ENCODE measurements around the gene HOXA11.

Gene HOXA11

DNA sequence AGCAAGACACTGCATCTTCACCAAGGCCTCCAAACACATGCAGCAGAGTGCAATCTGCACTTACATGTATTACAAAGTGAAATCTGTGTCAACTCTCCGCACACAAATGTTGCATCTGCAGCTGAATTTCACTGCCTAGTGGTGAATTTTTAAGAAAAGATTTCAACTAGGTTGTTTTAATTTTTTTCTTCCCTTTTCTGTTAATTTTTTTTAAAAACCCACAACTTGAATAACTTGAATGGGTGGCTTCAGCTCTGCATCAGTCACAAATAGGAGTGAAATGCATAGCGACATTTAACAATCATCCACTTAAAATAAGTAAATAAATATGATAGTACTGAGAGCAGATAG is 8.9 kb upstream of the HOXA11 start:
- no peak for DNase-seq (ENCODE audit: low read depth in 3 of 3, low spot score in 1 of 3)

DNA sequence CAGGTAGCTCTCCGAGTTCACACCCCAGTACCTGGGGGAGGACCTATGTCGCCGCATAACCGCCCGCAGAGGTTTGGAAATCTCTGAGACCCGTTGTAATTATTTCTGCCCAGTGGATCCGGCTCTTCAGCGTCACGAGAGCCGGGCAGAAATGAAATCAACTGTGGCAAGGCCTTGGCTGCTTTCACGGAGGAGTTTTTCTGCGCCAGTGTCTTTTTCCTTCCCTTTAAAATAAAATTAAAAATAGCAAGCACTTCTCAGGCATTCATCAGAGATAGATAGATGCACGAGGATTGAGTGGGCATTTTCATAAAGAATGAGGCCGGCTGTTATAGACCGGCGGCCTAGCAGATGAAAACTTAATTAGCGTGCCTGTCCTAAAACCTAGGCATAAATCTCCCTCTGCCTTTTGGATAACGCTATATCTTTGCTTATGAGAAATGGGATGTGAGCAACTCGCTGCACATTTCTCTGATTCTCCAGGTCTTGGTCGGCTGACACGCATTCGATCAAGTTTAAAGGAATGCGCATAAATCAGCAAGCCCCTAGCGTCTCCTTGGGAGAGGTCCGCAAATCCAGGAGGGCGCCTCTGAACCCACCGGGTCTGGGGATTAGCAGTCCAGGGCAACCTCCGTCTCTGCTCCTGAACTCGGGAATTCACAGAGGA is 8.4 kb upstream of the HOXA11 start:
- no peak for DNase-seq (ENCODE audit: low read depth in 3 of 3, low spot score in 1 of 3)

DNA sequence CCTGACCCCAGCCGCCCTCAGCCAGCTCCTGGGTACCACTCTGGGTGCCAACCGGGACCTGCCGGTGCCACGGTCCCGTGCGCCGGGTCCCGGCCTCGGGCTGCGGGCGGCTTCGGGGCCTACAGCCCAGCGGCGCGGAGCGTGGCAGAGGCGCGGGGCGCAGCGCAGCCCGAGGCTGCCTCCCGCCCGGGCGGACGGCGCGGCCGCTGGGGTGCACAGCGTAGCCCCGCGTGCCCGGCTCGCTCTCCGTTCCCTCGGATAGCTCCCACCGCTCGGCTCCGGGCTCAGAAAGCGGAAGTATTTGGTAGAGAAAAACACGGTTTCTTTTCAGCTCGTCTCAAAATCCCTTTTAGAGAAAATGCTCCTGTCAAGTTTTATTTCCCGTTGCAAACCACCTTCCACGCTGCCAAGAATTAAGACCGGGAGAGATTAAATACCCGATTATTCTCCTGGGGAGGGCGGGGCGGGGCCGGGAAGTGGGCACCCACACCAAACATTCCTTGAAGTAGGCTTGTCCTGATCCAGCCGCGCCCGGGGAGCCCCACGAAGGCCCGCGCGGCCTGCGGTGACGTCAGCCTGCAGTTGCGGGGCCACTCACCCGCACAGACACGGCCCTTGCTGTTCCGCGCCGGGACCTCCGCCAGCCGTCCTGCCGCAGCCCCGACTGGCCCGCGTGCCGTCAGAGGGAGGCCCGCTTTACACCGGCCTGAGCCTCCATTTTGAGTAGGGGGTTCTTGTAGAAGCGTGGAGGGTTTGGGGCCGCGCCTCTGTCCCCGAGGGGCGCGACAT is 7.7 kb upstream of the HOXA11 start:
- DNase-seq (ENCODE audit: low read depth in 3 of 3, low spot score in 1 of 3): no peak

DNA sequence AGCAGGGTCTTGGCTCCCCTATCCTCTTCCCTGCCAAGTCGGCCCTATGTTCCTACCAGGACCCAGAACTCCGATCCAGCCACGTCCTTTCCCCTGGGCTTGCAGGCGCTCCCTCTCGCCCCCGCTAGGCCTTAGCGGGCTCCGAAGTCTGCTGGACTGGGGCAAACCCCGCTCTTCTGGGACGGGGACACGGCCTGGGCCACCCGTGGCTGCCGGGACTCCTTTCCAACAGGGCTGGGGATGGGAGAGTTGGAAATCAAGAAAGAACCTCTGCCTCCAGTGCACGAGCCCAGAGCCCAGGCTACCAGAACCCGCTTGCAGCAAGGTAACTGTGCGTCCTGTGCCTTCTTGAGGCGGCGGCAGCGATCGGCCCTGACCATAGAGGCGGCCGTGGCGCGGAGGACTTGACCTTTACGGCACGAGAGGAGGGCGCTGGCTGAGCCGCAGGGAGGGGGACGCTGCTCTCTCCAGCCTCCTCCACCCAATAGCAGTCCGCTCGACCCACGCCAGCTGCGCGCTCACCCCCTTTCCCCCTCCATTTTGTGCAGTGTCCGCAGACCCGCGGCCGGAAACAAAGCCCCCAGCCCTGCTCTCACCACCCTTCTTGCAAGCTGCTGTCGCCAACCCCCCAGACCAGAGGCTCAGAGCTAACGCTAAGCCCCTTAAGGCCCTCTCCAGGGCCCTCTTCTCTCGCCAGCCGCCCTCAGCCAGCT is 7.0 kb upstream of the HOXA11 start:
- DNase-seq (ENCODE audit: low read depth in 3 of 3, low spot score in 1 of 3): no peak

DNA sequence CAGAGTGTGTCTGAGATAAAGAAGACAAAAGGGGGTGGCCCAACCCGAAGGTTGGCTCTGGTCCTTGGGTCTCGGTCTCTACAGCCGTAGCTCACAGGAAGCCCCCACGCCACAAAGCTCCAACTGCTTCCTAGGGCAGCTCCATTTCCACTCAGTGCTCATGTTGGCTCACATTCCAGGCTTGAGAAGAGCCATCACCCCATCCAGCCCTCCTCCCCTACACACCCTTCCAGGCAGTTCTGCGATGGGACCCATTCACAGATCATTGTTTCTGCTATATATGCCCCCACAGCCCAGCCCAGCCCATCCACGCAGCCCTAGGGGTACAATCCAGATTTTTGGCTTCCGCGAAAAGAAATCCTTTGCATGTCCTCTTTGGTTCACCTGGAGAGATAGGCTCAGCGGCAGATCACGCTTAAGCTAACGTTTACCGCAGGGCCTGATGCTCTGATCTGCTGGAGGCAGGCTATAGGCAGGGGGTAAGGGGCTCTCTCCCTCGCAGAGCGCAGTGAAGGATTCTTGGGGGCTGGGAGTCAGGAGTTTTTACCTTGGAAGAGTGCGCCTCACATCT is 6.2 kb upstream of the HOXA11 start:
- no peak for DNase-seq (ENCODE audit: low read depth in 3 of 3, low spot score in 1 of 3)

DNA sequence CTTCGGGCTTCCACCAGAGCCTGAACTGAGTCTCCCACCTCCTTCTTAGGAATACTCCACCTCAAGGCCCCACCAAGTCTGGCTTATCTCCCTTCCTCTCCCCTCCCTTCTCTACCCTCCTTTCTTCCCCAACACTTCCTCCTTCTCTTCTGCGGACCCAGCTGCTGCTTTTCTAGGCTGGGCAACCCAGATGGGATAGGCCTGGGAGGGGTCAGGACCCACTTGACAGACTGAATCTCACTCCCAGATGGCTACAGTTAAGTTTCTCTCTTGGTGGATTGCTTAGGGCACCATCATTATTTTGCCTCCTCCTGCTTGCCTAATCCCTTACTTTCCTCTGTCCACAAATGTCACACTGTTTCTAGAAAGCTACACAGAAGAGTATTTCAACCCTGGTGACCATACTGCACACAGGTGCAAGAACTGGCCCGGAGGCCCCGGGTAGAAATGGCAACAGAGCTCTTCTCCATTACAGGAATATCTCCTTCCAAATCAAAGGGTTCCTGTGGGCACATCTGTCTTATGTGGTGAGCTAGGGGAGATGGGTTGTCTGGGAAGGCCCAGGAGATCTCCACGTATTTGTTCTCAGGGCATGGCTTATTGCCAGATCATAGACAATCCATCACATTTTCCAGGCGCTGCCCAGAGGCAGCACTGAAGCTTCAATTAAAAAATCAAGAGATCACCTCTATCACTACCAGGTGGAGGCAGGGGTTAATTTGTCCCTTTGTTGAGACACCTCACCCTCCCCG is 5.1 kb upstream of the HOXA11 start:
- no peak for DNase-seq (ENCODE audit: low read depth in 3 of 3, low spot score in 1 of 3)

DNA sequence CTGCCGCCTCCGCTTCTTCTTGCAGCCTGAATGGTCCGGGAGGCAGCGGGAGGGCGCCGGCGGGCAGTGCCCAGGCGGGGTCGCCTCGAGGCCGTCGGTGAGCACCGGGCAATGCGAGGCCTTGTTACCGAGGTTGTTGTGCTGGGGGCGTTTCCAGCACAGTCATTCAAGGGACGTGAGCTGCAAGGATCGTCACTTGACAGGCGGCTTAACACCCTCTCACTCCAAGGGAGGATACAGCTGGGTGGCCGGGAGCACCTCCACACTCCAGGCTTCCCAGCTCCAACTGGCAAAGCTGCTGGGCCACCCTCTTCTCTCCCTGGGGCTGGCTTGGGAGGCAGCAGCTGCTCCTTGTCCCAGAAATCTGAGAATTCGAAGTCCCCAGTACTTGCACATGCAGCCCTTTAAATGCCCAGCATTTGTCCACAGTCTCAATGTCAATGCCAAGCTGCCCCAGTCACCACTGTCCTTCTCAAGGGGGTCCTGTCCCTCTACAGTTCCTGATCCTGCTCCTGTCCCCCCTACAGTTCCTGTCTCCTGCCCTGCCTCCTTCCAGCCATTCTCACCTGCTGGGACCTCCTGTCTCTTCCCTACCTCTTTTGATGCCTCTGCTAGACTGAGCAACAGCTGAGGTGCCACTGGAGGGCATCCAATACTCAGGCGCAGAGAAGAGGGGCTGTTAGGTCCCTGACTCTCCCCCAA is 4.4 kb upstream of the HOXA11 start:
- no peak for DNase-seq (ENCODE audit: low read depth in 3 of 3, low spot score in 1 of 3)

DNA sequence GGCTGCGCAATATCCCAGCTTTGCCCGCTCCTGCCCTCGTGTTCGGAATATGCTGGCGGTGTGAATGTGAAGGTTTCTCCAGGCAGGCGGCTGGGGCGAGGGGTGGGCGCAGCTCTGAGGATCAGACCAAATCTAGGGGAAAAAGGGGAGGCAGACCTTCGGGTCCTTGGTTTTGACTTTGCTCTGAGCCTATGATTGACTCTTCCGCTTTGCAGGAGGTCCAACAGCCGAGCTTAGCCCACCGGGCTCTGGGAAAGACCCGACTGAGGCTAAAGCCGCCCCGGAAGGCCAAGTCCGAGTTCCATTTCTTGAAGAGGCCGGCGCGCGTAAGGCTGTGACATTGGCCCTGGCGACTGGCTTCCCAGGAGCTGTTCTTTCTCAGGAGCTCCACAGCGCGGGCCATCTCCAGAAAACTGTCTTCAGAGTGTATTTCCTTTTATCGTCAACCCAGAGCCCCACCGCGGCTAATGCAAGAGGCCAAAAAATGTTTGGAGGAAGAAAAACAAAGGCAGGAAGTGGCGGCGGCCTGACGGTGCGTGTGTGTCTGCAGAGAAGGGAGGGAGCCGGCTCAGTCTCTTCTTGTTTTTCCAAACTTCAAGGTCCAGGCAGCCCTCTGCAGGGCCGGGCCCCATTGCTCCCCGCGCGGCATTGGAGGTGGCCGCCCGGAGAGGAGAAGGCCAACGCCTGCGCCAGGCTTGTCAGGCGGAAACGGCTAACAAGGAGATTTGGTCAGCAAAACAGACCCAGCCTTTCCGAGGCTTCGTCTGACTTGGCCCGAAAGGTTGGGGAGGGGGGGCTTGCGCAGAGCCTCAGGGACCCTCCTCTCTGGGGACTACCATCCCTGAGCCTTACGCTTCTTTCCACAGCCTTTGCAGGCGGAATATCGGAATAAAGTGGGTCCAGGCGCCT is 3.6 kb upstream of the HOXA11 start:
- DNase-seq (ENCODE audit: low read depth in 3 of 3, low spot score in 1 of 3): no peak

DNA sequence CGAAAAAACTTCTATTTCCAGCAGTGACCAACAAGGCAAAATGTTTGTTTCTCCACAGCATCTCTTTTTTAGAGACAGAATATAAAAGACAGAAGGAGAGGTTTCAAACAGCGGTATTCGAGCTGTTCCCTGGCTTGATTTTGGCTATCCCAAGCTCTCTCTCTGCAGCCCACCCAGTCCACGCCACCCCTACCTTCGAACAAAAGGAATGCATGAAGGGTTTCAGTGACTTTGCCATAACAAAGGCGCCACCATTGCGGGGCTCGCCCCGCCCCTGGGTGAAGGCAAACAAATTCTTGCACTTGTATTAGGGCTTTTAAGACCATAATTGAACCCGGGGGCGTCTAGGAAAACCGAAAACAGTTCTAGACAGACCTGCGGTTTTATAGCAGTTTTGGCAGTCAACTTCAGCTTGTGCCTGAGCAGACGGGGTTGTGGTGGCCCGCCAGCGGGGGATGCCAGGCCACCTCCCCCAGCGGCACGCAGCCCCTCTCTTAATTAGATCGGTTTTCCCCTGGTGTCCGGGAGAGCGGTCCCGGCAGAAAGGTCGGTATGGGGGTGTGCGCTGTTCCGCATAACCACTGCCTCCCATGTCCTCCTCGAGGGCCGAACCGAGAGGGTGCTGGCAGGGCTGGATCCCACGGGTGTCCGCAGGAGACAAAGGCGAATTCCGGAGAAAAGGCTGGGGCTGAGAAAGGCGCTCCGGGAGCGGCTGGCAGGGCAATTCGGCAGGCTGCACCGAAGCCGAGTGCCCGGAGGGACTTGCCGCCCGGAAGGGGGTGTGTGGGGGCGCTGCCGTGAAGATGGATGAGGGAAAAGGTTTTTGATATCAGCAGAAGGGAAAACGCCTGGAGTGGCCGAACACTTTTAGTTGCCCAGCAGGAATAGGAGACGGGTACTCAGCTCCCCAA is 2.7 kb upstream of the HOXA11 start:
- DNase-seq (ENCODE audit: low read depth in 3 of 3, low spot score in 1 of 3): no peak

DNA sequence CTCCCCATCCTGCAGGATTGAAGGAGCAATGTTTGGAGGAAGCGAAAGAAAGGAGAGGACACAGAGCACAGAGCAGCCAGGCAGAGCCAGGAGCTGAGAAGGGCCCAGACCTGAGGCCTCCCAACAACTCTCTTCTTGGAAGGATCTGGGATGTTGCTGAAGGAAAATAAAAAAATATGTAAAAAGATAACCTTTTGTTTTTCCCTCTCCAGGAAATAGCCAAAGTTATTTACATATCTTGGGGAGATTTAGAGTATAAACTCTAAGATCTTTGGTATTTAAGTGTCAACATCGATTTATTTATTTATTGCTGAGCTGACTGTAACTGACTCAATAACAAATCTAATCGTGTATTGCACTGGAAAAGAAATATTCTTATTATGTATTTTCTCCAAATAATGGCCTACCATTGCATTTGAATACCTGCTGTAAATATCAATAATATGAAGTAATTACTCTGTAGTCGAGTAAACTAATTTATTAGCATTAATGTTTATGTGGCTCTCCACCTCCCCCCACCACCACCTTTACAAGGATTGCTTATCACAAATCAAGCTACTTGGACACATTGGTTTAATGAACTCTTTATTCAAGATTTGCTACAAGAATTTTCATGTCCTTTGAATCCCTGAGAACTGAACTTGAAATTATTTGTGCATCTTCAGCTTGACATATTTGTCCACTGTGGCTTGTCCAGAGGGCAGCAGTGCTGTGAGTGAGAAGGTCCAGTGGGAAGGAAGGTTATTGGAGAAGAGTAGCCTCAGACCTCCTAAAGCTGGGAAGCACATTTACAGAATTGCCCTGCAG is 1.8 kb upstream of the HOXA11 start:
- no peak for DNase-seq (ENCODE audit: low read depth in 3 of 3, low spot score in 1 of 3)

DNA sequence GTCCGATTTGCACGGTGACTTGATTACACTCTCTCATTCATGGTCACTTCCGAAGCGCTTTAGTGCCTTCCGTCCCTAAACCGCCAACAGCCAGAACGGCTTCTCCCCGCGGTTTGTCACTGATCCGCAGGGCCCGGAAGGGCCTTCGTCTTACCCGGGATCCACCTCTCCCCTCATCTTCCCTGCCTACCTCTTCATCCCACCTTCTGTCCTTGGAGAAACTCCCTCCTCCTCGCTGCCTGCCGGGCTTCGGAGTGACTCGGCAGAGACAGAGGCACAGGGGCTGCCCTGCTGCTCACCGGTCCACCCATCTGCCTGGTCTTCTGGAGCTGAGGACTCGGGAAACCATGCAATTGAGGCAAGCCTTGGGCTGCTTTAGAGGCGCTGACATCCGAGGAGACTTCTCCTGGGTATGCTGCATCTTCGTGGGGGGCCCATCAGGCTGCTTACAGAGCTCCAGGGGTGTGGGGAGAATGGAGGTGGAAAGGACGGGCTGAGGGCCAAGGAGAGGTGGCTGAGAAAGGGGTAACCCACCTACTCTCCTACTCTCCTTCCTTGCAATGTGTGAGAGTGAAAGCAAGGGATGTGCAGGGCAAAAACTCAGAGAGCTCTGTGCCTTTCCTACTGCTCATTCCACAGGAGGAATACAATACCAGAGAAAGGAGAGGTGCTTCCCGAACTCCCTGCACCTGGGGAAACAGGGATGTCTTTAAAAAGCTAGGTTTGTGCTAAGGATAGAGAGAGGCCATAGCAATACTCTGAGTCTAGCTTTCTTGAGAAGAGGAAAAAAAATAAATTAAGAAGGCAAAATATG is 1.0 kb upstream of the HOXA11 start:
- no peak for DNase-seq (ENCODE audit: low read depth in 3 of 3, low spot score in 1 of 3)

DNA sequence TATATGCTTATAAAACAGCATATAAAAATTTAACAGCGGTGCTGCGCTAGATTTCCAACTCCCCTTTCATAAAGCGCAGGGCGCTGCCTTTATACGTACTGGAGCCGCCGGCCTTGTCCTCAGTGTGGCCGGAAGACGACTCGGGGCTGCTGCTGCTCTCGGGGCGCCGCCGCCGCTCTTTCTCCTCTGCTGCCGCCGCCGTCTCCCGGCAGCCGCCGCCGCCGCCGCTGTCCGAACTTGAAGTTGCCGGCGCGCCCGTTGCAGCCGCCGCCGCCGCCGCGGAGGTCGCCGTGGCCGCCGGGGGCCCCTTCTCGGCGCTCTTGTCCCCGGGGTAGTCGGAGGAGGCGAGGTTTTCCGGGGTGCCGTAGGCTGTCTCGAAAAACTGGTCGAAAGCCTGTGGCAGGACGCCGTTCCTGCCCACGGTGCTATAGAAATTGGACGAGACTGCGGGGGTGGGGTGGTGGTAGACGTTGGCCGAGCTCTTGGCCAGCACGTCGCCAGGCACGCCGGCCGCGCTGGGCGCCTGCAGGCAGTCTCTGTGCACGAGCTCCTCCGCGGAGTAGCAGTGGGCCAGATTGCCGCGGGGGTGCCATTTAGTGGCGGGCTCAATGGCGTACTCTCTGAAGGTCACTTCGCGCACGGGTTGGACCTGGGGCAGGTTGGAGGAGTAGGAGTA is 557 bp downstream of the HOXA11 start:
- no peak for DNase-seq (ENCODE audit: low read depth in 3 of 3, low spot score in 1 of 3)

DNA sequence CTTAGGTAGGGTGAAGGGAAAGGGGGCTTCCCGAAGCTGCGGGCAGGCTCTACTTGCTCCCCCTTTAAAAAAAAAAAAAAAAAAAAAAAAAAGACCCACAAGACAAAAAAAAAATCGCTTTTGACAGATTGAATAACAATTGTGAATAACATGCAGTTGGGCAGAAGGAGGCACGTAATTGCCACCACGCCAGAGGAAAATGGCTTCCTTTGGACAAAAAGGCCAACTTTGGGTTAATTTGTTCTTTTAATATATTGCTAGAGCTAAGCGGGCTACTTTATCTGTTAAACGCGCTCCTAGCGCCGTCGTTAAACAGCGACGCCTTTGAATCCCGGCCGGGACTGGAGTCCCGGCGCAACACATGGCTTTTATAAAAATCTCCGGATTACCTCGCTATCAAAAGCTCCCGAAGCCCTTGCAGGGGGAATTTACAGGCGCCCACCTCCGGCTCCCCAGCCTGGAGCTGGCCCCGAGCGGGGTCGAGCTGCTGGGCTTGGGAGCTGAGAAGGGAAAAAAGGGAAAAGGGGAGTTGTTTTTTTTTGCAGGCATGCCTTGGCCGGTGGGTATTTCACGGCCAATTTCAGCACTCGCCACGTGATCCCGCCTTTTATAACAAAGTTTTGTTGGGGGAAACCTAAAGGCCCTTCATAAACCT is 1.2 kb downstream of the HOXA11 start:
- no peak for DNase-seq (ENCODE audit: low read depth in 3 of 3, low spot score in 1 of 3)

DNA sequence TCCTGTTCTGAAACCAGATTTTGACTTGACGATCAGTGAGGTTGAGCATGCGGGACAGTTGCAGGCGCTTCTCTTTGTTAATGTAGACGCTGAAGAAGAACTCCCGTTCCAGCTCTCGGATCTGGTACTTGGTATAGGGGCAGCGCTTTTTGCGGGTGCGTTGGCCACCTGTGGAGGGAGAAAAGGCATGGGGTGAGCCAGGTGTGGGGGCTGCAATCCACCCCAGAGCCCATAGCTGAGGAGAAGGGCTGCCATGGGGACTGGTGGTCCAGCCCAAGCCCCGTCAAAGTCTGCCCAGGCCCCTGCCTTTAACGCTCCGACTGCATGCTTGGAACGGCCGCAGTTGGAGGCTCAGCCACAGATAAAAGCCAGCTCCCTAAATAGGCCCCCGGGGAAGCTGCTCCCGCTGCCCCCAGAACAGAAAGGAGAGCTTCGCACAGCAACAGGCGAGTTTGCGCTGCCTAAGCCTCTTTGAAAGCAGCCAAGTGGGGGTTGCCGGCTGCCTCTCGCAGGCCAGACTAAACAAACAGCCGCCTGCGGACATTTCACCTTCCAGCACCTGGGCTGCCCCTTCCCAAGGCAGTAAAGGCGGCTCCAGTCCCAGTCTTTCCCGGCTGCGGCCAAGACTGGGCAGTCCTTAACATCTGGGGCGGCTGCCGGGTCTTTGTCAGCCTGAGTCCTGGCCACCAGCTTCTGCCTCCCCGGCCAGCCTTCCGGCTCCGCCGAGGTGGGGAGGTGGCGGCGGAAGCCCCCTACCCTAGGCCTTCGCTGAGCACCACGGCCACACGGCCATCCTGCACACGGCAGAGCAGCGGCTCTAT is 2.0 kb downstream of the HOXA11 start:
- DNase-seq (ENCODE audit: low read depth in 3 of 3, low spot score in 1 of 3): no peak

DNA sequence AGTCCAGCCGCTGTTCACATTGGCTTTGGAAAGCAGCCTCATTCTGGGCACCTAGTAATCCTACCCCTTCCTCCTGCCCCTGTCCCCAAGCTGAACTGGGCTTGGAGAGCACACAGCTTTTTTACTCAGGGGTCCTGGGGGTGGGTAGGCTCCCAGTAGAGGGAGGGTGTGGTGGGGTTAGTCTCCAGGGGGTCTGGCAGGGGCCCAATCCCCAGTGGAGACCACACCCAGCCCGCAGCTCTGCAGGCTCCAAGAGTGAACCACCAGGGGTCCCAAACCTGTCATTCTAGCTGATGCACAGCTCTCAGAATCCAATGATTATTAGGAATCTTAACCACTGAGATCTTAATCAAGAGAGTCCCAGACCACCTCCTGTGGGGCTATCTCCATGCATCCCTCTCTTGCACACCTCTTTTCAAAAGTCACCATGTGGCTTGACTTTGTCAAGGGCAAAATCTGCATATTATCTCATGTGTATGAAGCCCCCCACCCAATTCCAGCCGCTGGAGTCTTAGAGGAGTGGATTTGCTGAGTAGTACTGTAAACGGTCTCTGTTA is 2.7 kb downstream of the HOXA11 start:
- no peak for DNase-seq (ENCODE audit: low read depth in 3 of 3, low spot score in 1 of 3)
